ENCODE measurements around the gene RPL18.

Gene RPL18

GRCh38 chr19:48606463-48607358 is 12.3 kb downstream of the RPL18 start, which contains the start of gene SPACA4:
Gene SPACA4, plus strand, starts transcription at chr19:48606742. Its CDS starts 237 bp downstream, at chr19:48606979.
- FAIRE-seq (no peak), DNase-seq (ENCODE audit: insufficient read length) (no peak)
- TF ChIP-seq POLR2A (IDR thresholded peaks at IDR 0.05; ENCODE audit: low read depth, low read length) (no peak), POLR2AphosphoS5 (IDR thresholded peaks at IDR 0.05; ENCODE audit: low read depth, low read length) (no peak), TAF1 (IDR thresholded peaks at IDR 0.05; ENCODE audit: borderline replicate concordance, low read depth, low read length) (no peak)

- no peak for FAIRE-seq
- TF ChIP-seq POLR2A (IDR thresholded peaks at IDR 0.05; ENCODE audit: low read depth, low read length) (no peak), TAF1 (IDR thresholded peaks at IDR 0.05; ENCODE audit: borderline replicate concordance, low read depth, low read length) (no peak), POLR2AphosphoS5 (IDR thresholded peaks at IDR 0.05; ENCODE audit: low read depth, low read length) (no peak)
Observed at GRCh38 chr19:48603850-48604249, 15.1 kb downstream of the RPL18 start.

GRCh38 chr19:48603449-48603848 is 15.5 kb downstream of the RPL18 start:
- TF ChIP-seq POLR2AphosphoS5 (IDR thresholded peaks at IDR 0.05; ENCODE audit: low read depth, low read length): no peak
- no peak for TF ChIP-seq POLR2A (IDR thresholded peaks at IDR 0.05; ENCODE audit: low read depth, low read length)
- no peak for TF ChIP-seq TAF1 (IDR thresholded peaks at IDR 0.05; ENCODE audit: borderline replicate concordance, low read depth, low read length)
- no peak for FAIRE-seq
- no peak for DNase-seq (ENCODE audit: insufficient read length)

More at GRCh38 chr19:48603850-48604249, 15.1 kb downstream of the RPL18 start:
- no peak for DNase-seq (ENCODE audit: insufficient read length)

- TF ChIP-seq POLR2A (IDR thresholded peaks at IDR 0.05; ENCODE audit: low read depth, low read length) (no peak), TAF1 (IDR thresholded peaks at IDR 0.05; ENCODE audit: borderline replicate concordance, low read depth, low read length) (no peak), POLR2AphosphoS5 (IDR thresholded peaks at IDR 0.05; ENCODE audit: low read depth, low read length) (no peak)
- FAIRE-seq (no peak), DNase-seq (ENCODE audit: insufficient read length) (no peak)
Observed at GRCh38 chr19:48603001-48603400, 16.0 kb downstream of the RPL18 start.

- DNase-seq (ENCODE audit: insufficient read length) (no peak), FAIRE-seq (no peak)
- TF ChIP-seq POLR2A (IDR thresholded peaks at IDR 0.05; ENCODE audit: low read depth, low read length): no peak
- no peak for TF ChIP-seq POLR2AphosphoS5 (IDR thresholded peaks at IDR 0.05; ENCODE audit: low read depth, low read length)
- TF ChIP-seq TAF1 (IDR thresholded peaks at IDR 0.05; ENCODE audit: borderline replicate concordance, low read depth, low read length): no peak
Observed at GRCh38 chr19:48600679-48601417, 18.1 kb downstream of the RPL18 start.

- TF ChIP-seq POLR2A (IDR thresholded peaks at IDR 0.05; ENCODE audit: low read depth, low read length) (no peak), POLR2AphosphoS5 (IDR thresholded peaks at IDR 0.05; ENCODE audit: low read depth, low read length) (no peak), TAF1 (IDR thresholded peaks at IDR 0.05; ENCODE audit: borderline replicate concordance, low read depth, low read length) (no peak)
- FAIRE-seq: no peak
- peak; percentile 13 for DNase-seq (ENCODE audit: insufficient read length)
Observed at GRCh38 chr19:48598996-48599700, 19.8 kb downstream of the RPL18 start.

- TF ChIP-seq POLR2A (IDR thresholded peaks at IDR 0.05; ENCODE audit: low read depth, low read length) (peak; percentile 61; the same call in 1 of the 2 replicates), TAF1 (IDR thresholded peaks at IDR 0.05; ENCODE audit: borderline replicate concordance, low read depth, low read length) (no peak), POLR2AphosphoS5 (IDR thresholded peaks at IDR 0.05; ENCODE audit: low read depth, low read length) (peak; percentile 25; the same call in 1 of the 2 replicates)
- peak; percentile 66 for FAIRE-seq
- DNase-seq (ENCODE audit: insufficient read length): no peak
Observed at GRCh38 chr19:48596679-48597465, 22.1 kb downstream of the RPL18 start.

- no peak for TF ChIP-seq TAF1 (IDR thresholded peaks at IDR 0.05; ENCODE audit: borderline replicate concordance, low read depth, low read length)
- TF ChIP-seq POLR2A (IDR thresholded peaks at IDR 0.05; ENCODE audit: low read depth, low read length): no peak
- TF ChIP-seq POLR2AphosphoS5 (IDR thresholded peaks at IDR 0.05; ENCODE audit: low read depth, low read length): no peak
- FAIRE-seq: no peak
Observed at GRCh38 chr19:48596237-48596636, 22.7 kb downstream of the RPL18 start.

GRCh38 chr19:48595833-48596232 is 23.1 kb downstream of the RPL18 start:
- FAIRE-seq (no peak), DNase-seq (ENCODE audit: insufficient read length) (no peak)
- TF ChIP-seq TAF1 (IDR thresholded peaks at IDR 0.05; ENCODE audit: borderline replicate concordance, low read depth, low read length): no peak
- TF ChIP-seq POLR2AphosphoS5 (IDR thresholded peaks at IDR 0.05; ENCODE audit: low read depth, low read length): no peak
- no peak for TF ChIP-seq POLR2A (IDR thresholded peaks at IDR 0.05; ENCODE audit: low read depth, low read length)

More at GRCh38 chr19:48596237-48596636, 22.7 kb downstream of the RPL18 start:
- DNase-seq (ENCODE audit: insufficient read length): no peak

- TF ChIP-seq TAF1 (IDR thresholded peaks at IDR 0.05; ENCODE audit: borderline replicate concordance, low read depth, low read length): no peak
- no peak for TF ChIP-seq POLR2AphosphoS5 (IDR thresholded peaks at IDR 0.05; ENCODE audit: low read depth, low read length)
- no peak for TF ChIP-seq POLR2A (IDR thresholded peaks at IDR 0.05; ENCODE audit: low read depth, low read length)
- no peak for DNase-seq (ENCODE audit: insufficient read length)
- FAIRE-seq: no peak
Observed at GRCh38 chr19:48595171-48595570, 23.8 kb downstream of the RPL18 start.
